Bronchial epithelial cell (primary cell): ENCODE results near the gene RRP9. TPM values are rescaled to one million over a fixed set of nuclear protein-coding genes. Genes with fewer than 3 reads are reported as not detected.

Experiments
- DNase-seq: peaks from one replicate; pipeline ENCODE4 v3.0.0-alpha.2; 2010; ENCODE audit warnings: low read depth
- FAIRE-seq: peaks from 2 replicates; lab custom pipeline; 2011; peaks lifted over from hg19 to GRCh38; lab: Jason Lieb, UNC
- H3K27me3 ChIP-seq: 2 replicates; pipeline ENCODE4 v1.5.1; 2011; ENCODE audit warnings: low read length; ENCODE audit not compliant: control insufficient read depth, insufficient read depth
- H3K36me3 ChIP-seq: 2 replicates; pipeline ENCODE4 v1.5.1; 2011; ENCODE audit warnings: low read length; ENCODE audit not compliant: control insufficient read depth, insufficient read depth
- H3K4me3 ChIP-seq: 2 replicates; pipeline ENCODE4 v1.5.1; 2011; ENCODE audit warnings: mild to moderate bottlenecking, low read depth, low read length, control low read depth
- CTCF ChIP-seq: IDR thresholded peaks from 2 replicates; pipeline ENCODE4 v1.5.1; 2011; ENCODE audit warnings: mild to moderate bottlenecking, moderate library complexity, low read length, control low read depth, inconsistent platforms; ENCODE audit not compliant: insufficient read depth, severe bottlenecking
- total RNA-seq: library from RNA; depleted of rRNA; stranded (reverse); fragments of >200 nt; gene quantifications from 2 replicates; pipeline ENCODE4 v1.2.1, GENCODE V29; 2014

The RRP9 gene
- total RNA-seq, 1 donor from 2014 or later = 70.8 TPM

- Histone ChIP-seq H3K4me3 (no peak overlapping the region), H3K27me3 (no peaks in the 10 kb centered on the region), H3K36me3 (no peaks in the 10 kb centered on the region)
- no peak for TF ChIP-seq CTCF
- FAIRE-seq = no peak
- DNase-seq = no peak
Measured at GRCh38 chr3:51944451-51945021, 2.8 kb upstream of the RRP9 start.

GRCh38 chr3:51943451-51944391 lies 2.0 kb upstream of the RRP9 start:
- no peak for TF ChIP-seq CTCF
- DNase-seq (no peak), FAIRE-seq (no peak)
- peaks cover 2% of the 10 kb centered on the region for H3K36me3 ChIP-seq
- H3K27me3 ChIP-seq = no peaks in the 10 kb centered on the region
- no peak overlapping the region for H3K4me3 ChIP-seq

- Histone ChIP-seq H3K36me3 (peaks cover 7% of the 10 kb centered on the region), H3K27me3 (no peaks in the 10 kb centered on the region), H3K4me3 (peak overlapping the region; percentile 27)
- no peak for FAIRE-seq
- no peak for TF ChIP-seq CTCF
- peak; percentile 44 for DNase-seq
Measured at GRCh38 chr3:51942603-51943450, 1.1 kb upstream of the RRP9 start.

GRCh38 chr3:51941463-51941797 lies 274 bp downstream of the RRP9 start:
- no peak for TF ChIP-seq CTCF
- peaks cover 17% of the 10 kb centered on the region for H3K36me3 ChIP-seq
- H3K4me3 ChIP-seq = peak overlapping the region; percentile 93
- no peaks in the 10 kb centered on the region for H3K27me3 ChIP-seq
- no peak for DNase-seq
- no peak for FAIRE-seq

- Histone ChIP-seq H3K4me3 (peak overlapping the region; percentile 93), H3K27me3 (no peaks in the 10 kb centered on the region), H3K36me3 (peaks cover 21% of the 10 kb centered on the region)
- TF ChIP-seq CTCF = no peak
- peak; percentile 96 for FAIRE-seq
- no peak for DNase-seq
Measured at GRCh38 chr3:51940648-51941462, 849 bp downstream of the RRP9 start.
